K562 (cell line): ENCODE measurements around the gene TPD52L1. TPM values are rescaled to one million over a fixed set of nuclear protein-coding genes. Genes with fewer than 3 reads are reported as not detected.
A peak's percentile ranks its signal among the peaks of the same experiment; 100 is the strongest.

Source experiments
- ATAC-seq: fragments of 200-7000 bp; cut with Tn5 transposase; 3 replicates; pipeline ENCODE4 v1.9.1; 2020; ENCODE audit warnings: moderate library complexity
- BruUV-seq: library from RNA; stranded (reverse); fragments of 400-500 nt; replicated peaks from 2 replicates; lab custom pipeline; 2021; lab: Mats Ljungman, UMichigan
- CTCF ChIA-PET: fragments of 300-600 bp; formaldehyde crosslinking; extraction: SDS; loops from one replicate; lab custom pipeline; 2021; ENCODE audit warnings: low intra/inter-chr PET ratio; lab: Yijun Ruan, JAX
- POLR2A ChIA-PET: fragments of 300-600, 350-650 bp; sonication (Branson Sonifier 250); formaldehyde crosslinking; extraction: SDS; loops from one replicate; lab custom pipeline; 2021; ENCODE audit warnings: antibody characterized with exemption, inconsistent platforms; lab: Yijun Ruan, JAX
- DNase-seq, 4 experiments: peaks; one replicate each; pipeline versions ENCODE4 v3.0.0 to v3.0.0-alpha.2; 2011 to 2018; ENCODE audit warnings: low spot score in 3 of 4, mixed read lengths in 3 of 4; ENCODE audit errors: extremely low read depth in 1 of 4
- FAIRE-seq: peaks from 2 replicates; lab custom pipeline; 2011; peaks lifted over from hg19 to GRCh38; lab: Jason Lieb, UNC
- H2AFZ ChIP-seq: 2 replicates; pipeline ENCODE4 v1.6.0; 2011; ENCODE audit warnings: low read depth, low read length, control low read depth, inconsistent platforms
- H3K27ac ChIP-seq: fragments of 200-600 bp; 3 replicates; pipeline ENCODE4 v1.8.0; 2011; ENCODE audit warnings: low read depth, mild to moderate bottlenecking, control low read depth, inconsistent platforms, low read length, moderate library complexity, mixed read lengths; ENCODE audit errors: extremely low read depth
- H3K27me3 ChIP-seq, 2 experiments: fragments of 300-600 bp in 1 of 2; 2 replicates in 1 of 2; 3 replicates in 1 of 2; pipeline versions ENCODE4 v1.6.0 to v1.8.0; 2011; ENCODE audit warnings: inconsistent platforms in 2 of 2, low read length in 2 of 2, mild to moderate bottlenecking in 1 of 2, mixed read lengths in 1 of 2, moderate library complexity in 1 of 2; ENCODE audit not compliant: control insufficient read depth in 2 of 2, insufficient read depth in 2 of 2
- H3K36me3 ChIP-seq: fragments of 300-600 bp; 3 replicates; pipeline ENCODE4 v1.8.0; 2011; ENCODE audit warnings: mild to moderate bottlenecking, low read length, inconsistent platforms; ENCODE audit not compliant: control insufficient read depth, insufficient read depth
- H3K4me1 ChIP-seq, 2 experiments: fragments of 200-600 bp in 1 of 2; replicated peaks in 1 of 2; 2 replicates in 1 of 2; 3 replicates in 1 of 2; pipeline versions ENCODE4 v1.5.1 to v1.8.0; 2011; ENCODE audit warnings: inconsistent platforms in 2 of 2, low read length in 2 of 2, mild to moderate bottlenecking in 1 of 2, mixed read lengths in 1 of 2, moderate library complexity in 1 of 2; ENCODE audit not compliant: control insufficient read depth in 2 of 2, insufficient read depth in 2 of 2
- H3K4me2 ChIP-seq: 2 replicates; pipeline ENCODE4 v1.6.1; 2011; ENCODE audit warnings: low read length, control low read depth, inconsistent platforms, mixed read lengths; ENCODE audit not compliant: insufficient read depth
- H3K4me3 ChIP-seq: fragments of 200-600 bp; sonication (generic), shearing (Covaris generic); 2 replicates; pipeline ENCODE4 v1.5.1; 2016; ENCODE audit warnings: control low read depth, inconsistent platforms
- H3K79me2 ChIP-seq: fragments of 200-600 bp; 3 replicates; pipeline ENCODE4 v1.8.0; 2011; ENCODE audit warnings: low read length, inconsistent platforms; ENCODE audit not compliant: control insufficient read depth, insufficient read depth
- H3K9ac ChIP-seq, 2 experiments: 2 replicates each; pipeline versions ENCODE4 v1.6.0 to v1.6.1; 2011; ENCODE audit warnings: low read depth in 2 of 2, low read length in 2 of 2, control low read depth in 1 of 2, inconsistent platforms in 1 of 2, mild to moderate bottlenecking in 1 of 2, mixed read lengths in 1 of 2; ENCODE audit not compliant: insufficient read depth in 1 of 2
- H3K9me1 ChIP-seq: one replicate; pipeline ENCODE4 v1.6.0; 2011; ENCODE audit warnings: inconsistent platforms, mild to moderate bottlenecking, low read length, moderate library complexity; ENCODE audit not compliant: control insufficient read depth, insufficient read depth
- H3K9me3 ChIP-seq: replicated peaks from 2 replicates; pipeline ENCODE4 v1.5.1; 2011; ENCODE audit warnings: low read depth, low read length, inconsistent platforms; ENCODE audit not compliant: control insufficient read depth, insufficient read depth
- H4K20me1 ChIP-seq: replicated peaks from 2 replicates; pipeline ENCODE4 v1.6.1; 2011; ENCODE audit warnings: low read length, inconsistent platforms, mixed read lengths; ENCODE audit not compliant: control insufficient read depth, insufficient read depth
- FOXJ2 ChIP-seq: fragments of 200-800 bp; sonication (Bioruptor generic); IDR thresholded peaks from 2 replicates; pipeline ENCODE4 v1.6.1; 2016; ENCODE audit warnings: missing genetic modification characterization, missing compliant biosample characterization
- HMG20B ChIP-seq: fragments of 250-450 bp; sonication (Bioruptor Pico); IDR thresholded peaks from 2 replicates; pipeline ENCODE4 v1.5.0; 2021; ENCODE audit warnings: mild to moderate bottlenecking
- L3MBTL2 ChIP-seq: fragments of 450-650 bp; IDR thresholded peaks from 2 replicates; pipeline ENCODE4 v1.6.1; 2016; ENCODE audit warnings: mild to moderate bottlenecking, moderate library complexity
- NFYB ChIP-seq: IDR thresholded peaks from 2 replicates; pipeline ENCODE4 v1.6.1; 2011; ENCODE audit warnings: mild to moderate bottlenecking, moderate library complexity; ENCODE audit not compliant: insufficient read length; ENCODE audit errors: extremely low read depth
- RAD51 ChIP-seq: fragments of 450-650 bp; IDR thresholded peaks from 2 replicates; pipeline ENCODE4 v1.7.1; 2016; ENCODE audit warnings: low read depth, mild to moderate bottlenecking, borderline replicate concordance
- TAF1 ChIP-seq: IDR thresholded peaks from 2 replicates; pipeline ENCODE4 v1.6.1; 2011; ENCODE audit warnings: mild to moderate bottlenecking, low read length, moderate library complexity; ENCODE audit not compliant: insufficient read depth, control insufficient read depth, severe bottlenecking; ENCODE audit errors: extremely low read depth
- ZNF408 ChIP-seq: fragments of 250-450 bp; sonication (Bioruptor Pico); IDR thresholded peaks from 2 replicates; pipeline ENCODE4 v1.4.0; 2020; ENCODE audit warnings: low read depth, mild to moderate bottlenecking, moderate library complexity
- ZNF444 ChIP-seq: fragments of 250-450 bp; sonication (Bioruptor Pico); IDR thresholded peaks from 2 replicates; pipeline ENCODE4 v1.4.0; 2020; ENCODE audit warnings: mild to moderate bottlenecking, moderate library complexity
- ZNF445 ChIP-seq: fragments of 250-450 bp; sonication (Bioruptor Pico); IDR thresholded peaks from 2 replicates; pipeline ENCODE4 v1.4.0; 2020; ENCODE audit warnings: low read depth, mild to moderate bottlenecking, moderate library complexity
- ZNF507 ChIP-seq: conservative IDR thresholded peaks from 2 replicates; pipeline ENCODE4 v1.6.1; 2017; ENCODE audit warnings: missing genetic modification characterization, missing compliant biosample characterization
- ZNF583 ChIP-seq: fragments of 250-450 bp; sonication (Bioruptor Pico); IDR thresholded peaks from 2 replicates; pipeline ENCODE4 v1.4.0; 2020
- WGBS: fragments of 100-300 bp; shearing (Covaris generic); methylation state at CpG from one replicate; pipeline ENCODE4 v1.1.6; 2016; ENCODE audit warnings: low coverage, mixed read lengths; ENCODE audit not compliant: insufficient coverage; ENCODE audit errors: missing lambda C conversion rate; 5-methylcytosine and 5-hydroxymethylcytosine counted together
- in situ Hi-C: fragments of 300-500 bp; cut with MboI; formaldehyde crosslinking; loops from 4 replicates; pipeline ENCODE4 v1.15.0; 2018; ENCODE audit warnings: inconsistent platforms, mixed read lengths
- intact Hi-C: fragments of 100-400 bp; cut with micrococcal nuclease; formaldehyde crosslinking; loops from 2 replicates; pipeline ENCODE4 v1.14.2; 2022
- polyA plus RNA-seq, 8 experiments: library from polyadenylated mRNA; depleted of rRNA in 4 of 8; stranded (reverse) in 5 of 8; unstranded in 3 of 8; fragments of >200 nt; fragmentation: Nextera tagmentation in 2 of 8; fragmentation: Illumina TruSeq in 1 of 8; extraction: Ambion mirVana in 2 of 8; extraction: Trizol in 1 of 8; gene quantifications; 2 replicates each; pipeline versions ENCODE4 v1.2.1 to v1.2.3, GENCODE V29; 2011 to 2014; ENCODE audit warnings: inconsistent platforms in 1 of 8, missing spikeins in 1 of 8
- total RNA-seq, 7 experiments: library from RNA; depleted of rRNA in 6 of 7; stranded (reverse); fragments of >200 nt in 6 of 7; fragmentation: Illumina TruSeq in 2 of 7; extraction: Trizol in 2 of 7; gene quantifications; 2 replicates each; pipeline versions ENCODE4 v1.2.1 to v1.2.3, GENCODE V29; 2011 to 2021; ENCODE audit warnings: low replicate concordance in 1 of 7

Gene TPD52L1
- total and polyA plus RNA-seq, 9 of the 15 experiments (the other 6 are each of a cell fraction or from before 2014, with no cell fraction given): 12.9 to 149 (median 75.7) TPM

- Histone ChIP-seq H3K27me3 (no peaks in the 10 kb centered on the region), H3K9me1 (no peaks in the 10 kb centered on the region), H3K36me3 (peaks cover 3% of the 10 kb centered on the region; the same call in 1 of the 3 replicates), H3K4me3 (no peak overlapping the region), H3K27ac (no peak overlapping the region), H3K9ac (no peak overlapping the region), H3K79me2 (0 out of 3 replicates have a peak, but pooled peaks cover 2% of the 10 kb centered on the region), H3K4me1 (peaks cover 0 to 23% of the 10 kb centered on the region in 2 experiments; a peak in 3 of 5 replicates), H3K4me2 (no peak overlapping the region), H3K9me3 (no peaks in the 10 kb centered on the region), H4K20me1 (no peaks in the 10 kb centered on the region), H2AFZ (no peak overlapping the region)
- 39% methylated on average over 2 of the region's 2 CpGs for WGBS
- DNase-seq (no peak), FAIRE-seq (no peak), ATAC-seq (peak; percentile 16; the same call in 1 of the 3 replicates)
- no peak for TF ChIP-seq RAD51
- 0 out of 2 replicates have a peak, but pooled peaks have one; percentile 17 for TF ChIP-seq L3MBTL2
- TF ChIP-seq ZNF444 (CRISPR knock-in tag): no peak
- peak; percentile 42; the same call in 1 of the 2 replicates for TF ChIP-seq FOXJ2 (tag)
- TF ChIP-seq ZNF445 (CRISPR knock-in tag): no peak
- no peak for TF ChIP-seq ZNF408 (CRISPR knock-in tag)
- no peak for TF ChIP-seq TAF1
- TF ChIP-seq ZNF507: no peak
- TF ChIP-seq HMG20B (CRISPR knock-in tag): no peak
- no peak for TF ChIP-seq ZNF583
- TF ChIP-seq NFYB: no peak
- POLR2A ChIA-PET: no interaction called here
- BruUV-seq: no TSS peak
- in situ Hi-C loops: loop anchor here (25.0 kb wide), 1 partner anchor 595 kb away; no protein-coding TSS in a partner anchor
- CTCF ChIA-PET: no interaction called here
- intact Hi-C loops: no loop called here
Observed at GRCh38 chr6:125167579-125167978, 14.0 kb downstream of the TPD52L1 start.
